ENCODE measurements around the gene VCAM1.

The VCAM1 gene

GRCh38 chr1:100724281-100724680 is 4.7 kb downstream of the VCAM1 start:
- no peak for DNase-seq

DNA sequence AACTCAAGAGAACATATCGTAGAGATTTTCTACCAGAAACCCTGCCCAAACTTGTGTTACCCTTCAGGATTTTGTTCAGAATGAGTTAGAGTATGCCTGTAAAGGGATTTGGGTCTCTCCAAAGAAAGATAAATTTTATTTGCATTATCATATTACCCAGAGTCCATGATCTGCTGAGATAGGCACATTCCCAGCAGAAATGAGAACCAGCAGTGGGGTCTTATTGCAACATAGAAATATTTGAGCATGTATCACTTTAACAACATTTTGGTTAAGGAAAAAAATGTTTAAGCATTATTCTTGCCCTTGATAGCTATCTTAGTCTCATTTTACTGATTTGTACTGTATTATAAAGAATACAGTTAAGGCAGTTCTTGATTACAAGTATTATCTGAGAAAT is 10.6 kb downstream of the VCAM1 start:
- no peak for DNase-seq

GRCh38 chr1:100731309-100731708 is 11.8 kb downstream of the VCAM1 start:
- no peak for DNase-seq

DNA sequence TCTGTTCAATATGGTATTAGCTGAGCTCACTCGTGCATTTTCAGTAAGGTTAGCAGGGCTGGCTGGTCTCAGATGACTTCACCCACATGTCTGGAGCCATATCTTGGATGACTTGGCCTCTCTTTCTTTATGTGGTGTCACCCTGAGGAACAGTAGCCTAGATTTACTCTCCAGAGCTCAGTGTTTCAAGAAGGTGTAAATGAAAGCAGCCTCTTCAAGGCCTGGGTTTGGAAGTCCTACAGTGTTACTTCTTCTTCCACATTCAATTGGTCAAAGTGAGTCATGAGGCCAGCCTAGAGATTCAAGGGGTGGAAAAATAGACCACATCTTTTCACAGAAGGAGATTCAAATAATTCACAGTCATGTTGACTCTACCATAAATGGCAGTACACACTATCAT is 12.2 kb downstream of the VCAM1 start:
- no peak for DNase-seq

GRCh38 chr1:100734676-100735075 is 15.1 kb downstream of the VCAM1 start:
- no peak for DNase-seq

GRCh38 chr1:100735244-100735643 is 15.7 kb downstream of the VCAM1 start:
- no peak for DNase-seq

GRCh38 chr1:100736324-100736723 is 16.8 kb downstream of the VCAM1 start:
- DNase-seq: no peak

DNA sequence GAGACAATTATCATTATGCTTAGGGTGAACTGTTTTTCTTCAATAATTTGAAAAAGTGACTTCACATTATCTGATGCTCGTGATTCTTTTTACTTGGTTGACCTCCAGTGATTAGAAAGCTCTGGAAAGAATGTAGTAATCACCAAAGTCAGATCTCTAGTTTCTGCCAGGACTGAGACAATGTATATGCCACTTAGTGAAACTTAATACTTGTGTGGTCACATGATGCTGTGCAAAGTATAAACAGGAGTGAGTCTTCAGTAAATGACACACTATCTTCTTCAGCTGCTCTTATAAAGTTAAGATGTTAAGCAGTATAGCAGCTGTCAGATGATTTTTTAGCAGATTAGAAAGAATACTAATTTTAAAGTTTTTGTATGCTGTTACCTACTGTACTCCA is 17.2 kb downstream of the VCAM1 start:
- DNase-seq: no peak

DNA sequence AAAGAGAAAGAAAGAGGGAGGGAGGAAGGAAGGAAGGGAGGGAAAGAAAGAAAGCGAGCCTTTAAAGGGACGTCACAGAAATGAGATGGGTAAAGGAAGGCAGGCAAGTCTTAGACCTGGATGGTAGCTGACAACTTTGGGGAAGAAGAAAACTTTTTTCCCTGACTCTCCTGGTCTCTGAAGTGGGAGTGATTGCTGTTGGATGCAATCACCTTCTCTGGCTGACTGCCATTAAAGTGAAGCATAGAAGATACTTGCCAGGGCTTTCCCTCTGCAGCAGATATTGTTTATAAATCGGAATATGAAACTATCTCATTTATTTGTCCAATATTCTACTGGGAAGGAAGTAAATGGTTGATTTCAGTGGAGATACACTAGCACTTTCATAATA is 27.0 kb downstream of the VCAM1 start:
- no peak for DNase-seq

GRCh38 chr1:100747771-100748170 is 28.2 kb downstream of the VCAM1 start:
- no peak for DNase-seq

DNA sequence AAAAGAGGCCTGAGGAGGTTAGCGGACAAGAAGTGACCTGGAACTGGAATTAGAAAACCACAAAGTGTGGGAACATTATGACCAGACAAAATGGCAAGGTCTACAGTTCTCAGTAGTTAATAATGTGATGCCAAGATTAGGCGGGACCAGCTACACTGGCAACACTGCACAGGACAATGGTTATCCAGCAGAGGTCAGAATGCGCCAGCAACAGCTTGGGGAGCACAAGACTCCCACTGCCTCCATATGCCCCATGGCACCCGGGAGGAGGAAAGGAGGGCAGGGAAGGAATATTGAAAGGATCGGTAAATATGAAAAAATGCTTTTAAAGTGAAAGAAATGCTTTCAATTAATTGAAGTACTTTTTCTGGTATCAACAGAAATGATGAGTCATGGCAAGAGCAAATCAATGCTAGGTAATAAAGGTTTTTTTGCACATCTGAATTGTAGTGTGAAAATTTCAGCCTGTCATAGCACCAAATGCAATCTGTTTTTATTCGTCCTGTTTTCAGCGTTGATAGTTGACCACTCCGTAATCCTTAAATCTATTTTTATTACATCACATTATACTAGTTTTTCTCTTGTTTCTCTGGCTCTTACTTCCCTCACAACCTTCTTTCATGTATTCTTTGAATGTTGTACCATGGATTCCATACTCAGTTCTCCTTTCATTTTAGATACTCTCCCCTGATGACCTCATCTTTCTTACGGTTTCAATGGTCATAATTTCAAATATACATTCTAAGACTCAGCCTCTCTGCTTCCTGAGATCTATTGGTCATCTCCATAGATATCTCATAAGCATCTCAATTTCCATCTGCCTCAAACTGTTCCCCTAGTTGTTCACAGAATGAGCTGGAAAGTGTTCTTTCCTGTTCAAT is 30.7 kb downstream of the VCAM1 start:
- no peak for DNase-seq

- DNase-seq: no peak
Measured at GRCh38 chr1:100752791-100753190, 33.2 kb downstream of the VCAM1 start.

DNA sequence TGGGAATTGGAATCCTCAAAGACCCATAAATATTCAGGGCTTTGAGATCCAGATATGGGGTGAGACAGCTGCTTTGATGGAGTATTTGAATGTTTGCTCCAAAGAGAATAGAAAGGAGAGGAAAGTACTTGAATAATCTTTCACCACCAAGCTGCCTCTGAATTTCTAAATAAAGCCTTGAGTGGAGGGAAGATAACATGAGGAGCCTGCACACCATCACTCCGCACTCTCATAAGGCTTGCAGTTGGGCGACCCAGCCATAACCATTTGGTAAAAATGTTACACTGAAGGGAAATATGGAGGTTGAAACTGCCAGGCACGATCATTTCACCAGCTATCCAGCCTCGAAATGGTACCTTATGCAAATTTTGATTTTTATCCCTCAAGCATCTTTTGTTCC is 38.4 kb downstream of the VCAM1 start:
- no peak for DNase-seq

DNA sequence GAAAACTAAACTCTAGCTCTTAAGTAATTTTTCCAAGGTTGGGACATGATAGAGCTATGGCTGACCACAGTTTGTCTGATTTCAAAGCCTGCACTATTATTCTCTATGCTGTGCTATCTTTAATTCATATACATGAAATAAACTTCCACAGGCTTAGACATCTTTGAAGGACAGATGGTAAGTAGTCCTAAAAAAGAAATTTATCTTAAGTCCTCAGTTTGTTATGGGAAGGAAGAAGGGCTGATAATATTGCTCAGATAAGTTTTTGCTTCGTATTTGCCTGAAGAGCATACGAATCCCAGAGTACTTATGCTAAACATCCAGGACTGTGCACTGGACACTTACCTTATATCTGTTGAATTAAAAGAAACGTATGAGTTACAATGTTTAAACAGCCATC is 39.6 kb downstream of the VCAM1 start:
- DNase-seq: no peak

- DNase-seq: no peak
Measured at GRCh38 chr1:100760511-100760910, 41.0 kb downstream of the VCAM1 start.

GRCh38 chr1:100762461-100762860 is 42.9 kb downstream of the VCAM1 start:
- DNase-seq: no peak

DNA sequence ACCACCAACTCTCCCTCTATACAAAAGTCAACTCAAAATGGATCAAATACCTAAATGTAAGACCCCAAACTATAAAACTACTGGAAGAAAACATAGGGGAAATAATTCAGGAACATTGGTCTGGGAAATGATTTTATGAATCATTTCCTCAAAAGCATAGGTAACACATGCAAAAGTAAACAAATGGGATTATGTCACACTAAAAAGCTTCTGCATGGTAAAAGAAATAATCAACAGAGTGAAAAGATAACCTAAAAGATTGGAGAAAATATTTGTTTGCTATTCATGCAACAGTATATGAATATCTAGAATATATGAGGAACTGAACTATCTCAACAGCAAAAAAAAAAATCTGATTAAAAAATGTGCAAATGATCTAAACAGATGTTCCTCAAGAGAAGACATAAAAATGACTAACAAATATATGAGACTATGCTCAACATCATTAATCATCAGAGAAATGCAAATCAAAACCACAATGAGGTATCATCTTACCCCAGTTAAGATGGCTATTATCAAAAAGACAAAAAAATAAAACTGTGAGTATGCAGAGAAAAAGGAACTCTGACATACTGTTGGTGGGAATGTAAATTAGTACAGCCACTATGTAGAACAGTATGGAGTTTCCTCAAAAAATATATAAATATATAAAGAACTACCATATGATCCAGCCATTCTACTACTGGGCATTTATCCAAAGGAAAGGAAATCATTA is 47.8 kb downstream of the VCAM1 start:
- no peak for DNase-seq

GRCh38 chr1:100769323-100769722 is 49.8 kb downstream of the VCAM1 start:
- DNase-seq: no peak

- DNase-seq: no peak
Measured at GRCh38 chr1:100769906-100770646, 50.5 kb downstream of the VCAM1 start.

DNA sequence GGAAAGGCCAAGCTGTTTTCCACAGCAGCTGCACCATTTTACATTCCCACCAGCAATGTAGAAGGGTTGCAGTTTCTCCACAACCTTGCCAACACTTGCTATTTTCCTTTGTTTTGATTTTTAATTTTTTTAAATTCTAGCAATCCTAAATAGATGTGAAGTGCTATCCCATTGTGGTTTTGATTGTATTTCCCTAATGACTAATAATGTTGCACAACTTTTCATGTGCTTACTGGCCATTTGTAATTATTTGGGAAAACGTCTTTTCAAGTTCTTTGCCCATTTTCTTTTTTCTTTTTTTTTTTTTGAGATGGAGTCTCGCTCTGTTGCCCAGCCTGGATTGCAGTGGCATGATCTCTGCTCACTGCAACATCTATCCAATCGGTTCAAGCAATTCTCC is 53.9 kb downstream of the VCAM1 start:
- no peak for DNase-seq

- no peak for DNase-seq
Measured at GRCh38 chr1:100774370-100774769, 54.8 kb downstream of the VCAM1 start.

GRCh38 chr1:100775483-100775882 is 55.9 kb downstream of the VCAM1 start:
- no peak for DNase-seq

GRCh38 chr1:100778748-100779147 is 59.2 kb downstream of the VCAM1 start:
- DNase-seq: no peak

DNA sequence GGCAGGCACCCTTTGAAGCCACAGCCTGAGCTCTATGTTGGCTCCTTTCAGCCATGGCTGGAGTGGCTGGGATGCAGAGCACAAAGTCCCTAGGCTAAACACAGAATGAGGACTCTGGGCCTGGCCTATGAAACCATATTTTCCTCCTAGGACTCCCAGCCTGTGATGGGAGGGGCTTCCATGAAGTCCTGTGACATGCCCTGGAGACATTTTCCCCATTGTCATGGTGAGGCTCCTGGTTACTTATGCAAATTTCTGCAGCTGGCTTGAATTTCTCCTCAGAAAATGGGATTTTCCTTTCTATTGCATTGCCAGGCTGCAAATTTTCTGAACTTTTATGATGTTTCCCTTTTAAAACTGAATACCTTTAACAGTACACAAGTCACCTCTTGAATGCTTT is 61.3 kb downstream of the VCAM1 start:
- DNase-seq: no peak
